Kasumi-1 (cell line): ENCODE data around the gene RENBP.

Source experiments
- DNase-seq, 2 experiments: peaks; one replicate each; lab custom pipeline; 2025; lab: John Stamatoyannopoulos, UW

RENBP gene

DNA sequence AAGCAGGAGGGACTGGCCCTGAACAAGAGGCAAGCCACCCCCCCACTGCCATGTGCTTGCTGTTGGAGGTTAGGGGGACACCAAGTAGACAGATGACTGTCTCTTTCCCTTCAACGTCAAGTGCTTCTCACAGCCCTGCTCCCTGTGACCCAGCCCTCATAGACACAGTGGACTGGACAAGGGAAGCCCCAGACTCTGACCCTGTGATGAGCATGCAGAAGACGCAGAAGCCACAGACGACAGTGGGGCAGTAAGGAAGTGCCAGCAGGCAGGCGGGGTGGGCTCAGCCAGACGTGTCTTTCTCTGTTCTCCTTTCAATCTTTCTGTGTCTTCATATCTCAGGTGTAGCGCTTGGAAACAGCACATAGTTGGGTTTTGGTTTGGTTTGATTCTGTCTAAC lies 56.1 kb downstream of the RENBP start:
- no peak for DNase-seq

DNA sequence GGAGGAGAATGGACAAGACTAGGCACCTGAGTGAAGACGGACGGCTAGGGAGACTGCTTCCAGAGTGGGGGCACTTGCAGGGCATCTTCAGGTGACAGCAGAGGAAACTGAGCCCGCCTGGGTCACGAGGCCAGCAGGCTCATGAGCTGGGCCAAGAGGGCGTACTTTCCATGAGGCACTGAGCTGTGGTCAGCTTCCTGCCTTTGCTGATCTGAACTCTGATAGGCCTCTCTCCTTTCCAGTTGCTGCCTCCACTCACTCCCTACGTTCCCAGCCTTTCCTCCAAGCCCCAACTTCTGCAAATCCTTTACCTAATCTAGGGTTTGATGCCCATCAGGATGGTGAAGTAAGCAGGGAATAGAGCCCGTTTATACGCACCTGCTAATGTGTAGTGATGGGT lies 57.1 kb downstream of the RENBP start:
- no peak for DNase-seq

DNA sequence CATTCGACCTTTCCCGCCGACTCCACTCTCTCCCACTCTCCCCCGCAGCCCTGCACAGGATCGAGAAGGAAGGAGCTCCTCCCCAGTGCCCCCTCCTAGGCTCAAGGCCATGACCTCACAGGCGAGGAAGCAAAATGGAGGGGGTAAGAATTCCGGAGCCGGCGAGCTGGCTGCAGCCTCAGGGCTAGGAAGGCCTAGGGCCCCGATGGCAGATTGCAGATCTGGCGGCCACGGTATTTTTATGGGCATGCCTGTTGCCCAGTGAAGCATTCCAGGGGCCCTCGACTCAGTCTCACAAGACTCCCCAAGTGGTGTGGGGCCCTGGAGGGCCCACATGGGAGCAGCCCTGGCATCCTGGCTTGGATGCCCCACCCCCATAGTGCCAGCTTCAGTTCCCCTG lies 57.5 kb downstream of the RENBP start:
- no peak for DNase-seq

DNA sequence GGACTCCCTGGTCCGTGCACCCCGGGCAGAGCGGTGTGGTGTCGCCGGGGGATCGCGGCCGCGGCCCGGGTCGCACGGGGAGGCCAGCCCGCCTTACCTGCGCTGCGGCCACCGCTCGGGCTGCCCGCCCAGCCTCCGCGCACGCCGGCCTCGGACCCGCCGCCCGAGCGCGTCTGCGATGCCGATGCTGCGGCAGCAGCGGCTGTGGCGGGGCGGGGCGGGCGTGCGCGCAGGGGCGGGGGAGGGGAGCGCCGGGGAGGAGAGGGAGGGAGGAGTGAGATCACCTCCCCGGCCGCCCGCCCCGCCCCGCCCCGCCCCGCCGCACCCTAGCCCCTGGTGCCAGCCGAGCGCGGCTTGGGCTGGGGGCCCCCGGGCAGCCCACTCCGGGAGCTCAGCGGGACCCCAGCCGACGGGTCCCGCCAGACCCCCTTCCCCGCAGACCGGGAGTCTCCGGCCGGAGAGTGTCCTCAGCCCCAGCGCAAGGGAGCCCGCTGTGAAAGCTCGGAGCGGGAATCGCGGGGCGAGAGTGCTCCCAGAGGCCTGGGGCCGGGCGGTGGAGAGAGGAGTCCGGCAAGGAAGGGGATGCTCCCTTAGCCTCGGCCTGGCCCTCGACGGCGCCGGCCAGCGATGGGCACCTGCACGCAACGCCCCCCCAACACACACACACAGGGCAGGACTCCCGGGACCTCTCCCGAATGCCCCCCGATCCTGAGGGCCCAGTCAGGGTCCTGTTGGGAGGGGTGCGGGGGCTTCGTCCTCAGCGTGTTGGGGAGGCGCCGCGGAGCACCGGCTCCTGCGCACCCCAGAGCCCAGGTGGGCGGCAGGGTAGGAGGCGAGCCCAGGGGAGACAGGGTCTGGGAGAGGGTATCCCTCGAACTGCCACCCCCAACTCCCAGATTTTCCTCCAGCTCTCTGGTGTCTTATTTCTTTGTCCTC lies 58.2 kb downstream of the RENBP start, which contains the start of gene L1CAM:
TSS of gene L1CAM (minus strand) at position 206 of the 936 bp plus-strand sequence. CDS start 10,337 bp downstream, outside the sequence.
- no peak for DNase-seq
